Measurements from ENCODE around the gene FITM1.
A peak's percentile ranks its signal among the peaks of the same experiment; 100 is the strongest.

The FITM1 gene

DNA sequence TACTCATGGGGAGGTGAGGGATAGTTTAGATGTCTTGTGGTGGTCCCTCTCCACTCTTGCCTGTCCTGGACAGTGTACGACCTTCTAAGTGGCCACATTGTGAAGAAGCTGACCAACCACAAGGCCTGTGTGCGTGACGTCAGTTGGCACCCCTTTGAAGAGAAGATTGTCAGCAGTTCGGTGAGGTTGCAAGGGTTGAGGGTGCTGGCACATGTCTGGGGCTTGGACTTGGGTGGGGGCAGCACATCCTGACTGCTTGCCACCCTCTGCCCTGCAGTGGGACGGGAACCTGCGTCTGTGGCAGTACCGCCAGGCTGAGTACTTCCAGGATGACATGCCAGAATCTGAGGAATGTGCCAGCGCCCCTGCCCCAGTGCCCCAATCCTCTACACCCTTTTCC, 7.6 kb upstream of the FITM1 start:
- DNase-seq = no peak

DNA sequence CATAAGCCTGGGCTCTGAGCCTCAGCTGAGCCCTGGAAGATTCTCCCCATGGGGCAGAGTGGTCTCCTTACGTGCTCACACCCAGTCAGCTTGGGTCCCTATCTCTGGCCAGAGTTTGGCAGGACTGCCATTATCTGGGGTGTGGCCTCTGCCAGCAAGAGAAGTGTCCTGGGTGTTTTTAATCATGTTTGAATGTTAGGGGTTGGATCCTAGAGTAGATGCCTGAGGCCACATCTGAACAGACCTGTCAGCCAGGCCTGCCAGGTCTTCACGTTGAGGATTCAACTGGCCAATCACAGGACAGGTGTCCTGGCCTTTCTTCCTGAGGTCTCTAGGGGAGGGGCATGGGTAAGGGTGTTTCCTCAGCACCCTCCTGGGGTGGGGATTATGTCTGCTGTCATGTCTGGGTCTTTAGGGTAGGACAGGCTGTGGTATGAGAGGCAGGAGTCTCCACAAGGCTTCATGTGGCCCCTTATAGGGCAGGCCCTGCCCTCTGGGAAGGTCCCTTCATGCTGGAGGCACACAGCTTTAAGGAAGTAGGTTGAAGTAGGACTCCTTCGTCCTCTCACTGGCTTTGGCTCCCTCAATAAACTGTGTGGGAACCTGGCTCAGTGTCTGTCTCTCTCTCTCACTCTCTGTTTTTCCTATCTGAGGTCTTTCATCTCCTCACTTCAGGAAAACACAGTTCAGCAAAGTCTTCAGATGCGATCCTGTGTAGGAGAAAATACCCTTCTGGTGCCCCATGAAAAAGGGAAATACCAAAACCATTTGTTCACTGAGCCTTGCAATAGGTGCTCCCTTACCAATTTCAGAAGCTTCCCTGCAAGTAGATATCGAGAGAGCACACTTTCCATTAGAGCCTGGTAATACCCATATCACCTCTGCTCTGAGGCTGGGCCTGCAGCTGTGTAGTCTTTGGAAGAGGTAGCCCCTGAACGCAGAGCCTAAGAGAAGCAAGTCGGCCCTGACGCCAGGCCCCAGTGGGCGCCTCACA, 6.7 kb upstream of the FITM1 start:
- DNase-seq = no peak

GRCh38 chr14:24126939-24127338, 3.5 kb upstream of the FITM1 start:
- DNase-seq = no peak

DNA sequence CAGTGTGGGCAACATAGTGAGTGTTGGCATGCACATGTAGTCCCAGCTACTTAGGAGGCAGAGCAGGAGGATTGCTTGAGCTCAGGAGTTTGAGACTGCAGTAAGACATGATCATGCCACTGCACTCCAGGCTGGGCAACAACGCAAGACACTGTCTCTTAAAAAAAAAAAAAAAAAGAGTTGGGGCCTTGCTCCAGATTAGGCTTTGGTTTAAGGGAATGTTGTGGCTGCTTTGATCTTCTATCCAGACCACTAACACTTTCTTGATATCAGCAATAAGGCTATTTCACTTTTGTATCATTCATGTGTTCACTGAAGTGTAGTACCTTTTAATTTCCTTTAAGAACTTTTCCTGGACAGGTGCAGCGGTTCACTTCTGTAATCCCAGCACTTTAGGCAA, 2.8 kb upstream of the FITM1 start:
- no peak for DNase-seq

- DNase-seq = no peak
These were observed 955 bp upstream of the FITM1 start for GRCh38 chr14:24129410-24129998.

DNA sequence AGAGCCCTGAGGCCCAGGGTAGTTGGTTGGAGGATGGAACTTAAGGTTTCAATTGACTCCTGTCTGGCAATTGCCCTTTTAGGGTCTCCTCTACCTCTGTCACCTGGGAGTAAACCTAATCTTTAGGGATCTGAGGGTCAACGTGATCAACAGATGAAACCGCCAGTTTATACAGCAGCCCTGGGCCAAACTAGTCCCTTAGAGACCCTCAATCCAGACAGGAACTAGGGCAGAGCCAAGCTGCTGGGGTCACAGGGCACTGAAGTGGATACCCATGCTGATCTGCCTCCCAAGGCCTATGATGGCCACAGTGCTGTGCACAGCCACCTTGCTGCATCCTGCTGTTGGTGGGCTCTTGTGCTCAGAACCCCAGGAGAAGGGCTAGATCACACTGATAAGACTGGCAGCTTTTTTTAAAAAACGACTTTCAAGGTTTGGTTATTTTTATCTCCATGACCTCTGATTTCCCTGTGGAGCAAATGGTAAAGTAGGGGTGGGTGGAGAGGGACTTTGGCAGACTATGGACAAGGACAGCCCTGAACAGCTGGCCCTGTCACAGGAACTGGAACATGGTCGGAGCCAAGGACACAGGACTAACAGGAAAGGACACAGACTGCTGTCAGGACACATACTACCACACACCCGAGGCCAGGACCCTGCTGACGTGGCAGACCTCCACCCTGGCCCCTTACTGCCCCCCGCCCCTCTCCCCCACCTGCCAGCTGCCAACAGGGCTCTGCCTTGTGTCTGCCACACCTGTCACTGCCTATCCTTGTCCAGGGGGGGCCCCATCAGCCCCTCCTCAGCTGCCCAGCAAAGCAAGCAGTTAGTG, 474 bp downstream of the FITM1 start:
- no peak for DNase-seq

GRCh38 chr14:24131549-24131966, 1.1 kb downstream of the FITM1 start:
- no peak for DNase-seq

GRCh38 chr14:24132061-24132685, 1.7 kb downstream of the FITM1 start:
- peak; percentile 66 for DNase-seq

GRCh38 chr14:24132976-24133375, 2.5 kb downstream of the FITM1 start:
- no peak for DNase-seq

DNA sequence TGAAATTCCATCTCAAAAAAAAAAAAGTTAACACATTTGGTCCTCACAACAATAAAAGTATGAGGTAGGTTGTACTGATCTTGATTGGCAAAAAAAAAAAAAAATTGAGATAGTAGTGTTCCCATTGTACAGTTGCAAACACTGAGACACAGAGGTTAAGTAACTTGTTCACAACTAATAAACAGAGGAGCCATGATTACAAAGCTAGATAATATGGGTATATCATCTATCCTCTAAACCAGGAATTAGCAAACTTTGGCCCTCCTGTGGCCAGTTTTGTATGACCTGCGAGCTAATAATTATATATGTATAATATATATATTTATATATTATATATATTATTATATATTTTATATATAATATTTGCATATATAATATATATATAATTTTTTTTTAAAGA, 3.3 kb downstream of the FITM1 start:
- no peak for DNase-seq

- no peak for DNase-seq
These were observed 5.0 kb downstream of the FITM1 start for GRCh38 chr14:24135584-24135833.

DNA sequence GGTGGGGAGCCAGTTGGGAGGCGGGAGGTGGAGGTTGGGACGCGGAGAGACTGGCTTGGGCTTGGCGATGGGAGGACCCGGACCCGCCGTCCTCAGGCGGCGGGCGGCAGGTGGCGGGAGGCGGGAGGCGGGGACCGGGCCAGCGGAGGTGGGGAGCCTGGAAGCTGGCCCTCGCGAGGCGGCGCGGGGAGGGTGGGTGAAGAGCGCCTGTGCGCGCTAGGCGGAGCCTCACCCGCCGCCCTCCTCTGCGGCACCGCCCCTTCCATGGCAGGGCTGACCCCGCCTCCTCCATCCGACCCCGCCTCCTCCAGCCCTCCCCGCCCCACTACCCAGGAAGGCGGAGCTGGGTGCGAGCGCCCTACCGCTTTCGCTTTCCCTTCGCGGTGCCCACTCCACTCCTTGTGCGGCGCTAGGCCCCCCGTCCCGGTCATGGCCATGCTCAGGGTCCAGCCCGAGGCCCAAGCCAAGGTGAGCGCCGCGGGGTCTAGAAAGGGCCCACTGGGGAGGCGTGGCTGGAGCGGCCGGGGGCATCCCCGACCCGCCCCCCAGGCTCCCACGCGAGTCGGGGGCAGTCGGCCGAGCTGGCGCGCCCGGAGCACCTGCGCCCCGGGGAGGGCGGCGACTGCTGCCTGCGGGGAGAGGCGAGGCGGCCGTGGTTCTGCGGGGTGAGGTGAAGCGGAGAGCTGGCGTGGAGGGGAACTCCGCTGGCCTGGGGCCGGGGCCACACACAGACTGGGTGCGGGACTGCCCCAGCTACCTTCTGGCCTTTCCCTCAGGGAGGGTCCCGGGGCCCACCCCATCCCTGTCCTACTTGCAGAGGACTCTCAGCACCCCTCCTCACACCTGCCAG, 5.6 kb downstream of the FITM1 start, which contains the start of gene PSME1:
Gene PSME1 (plus strand): TSS at position 361 of the 850 bp plus-strand sequence. CDS start 69 bp downstream, at position 430.
- DNase-seq = peak; percentile 96

DNA sequence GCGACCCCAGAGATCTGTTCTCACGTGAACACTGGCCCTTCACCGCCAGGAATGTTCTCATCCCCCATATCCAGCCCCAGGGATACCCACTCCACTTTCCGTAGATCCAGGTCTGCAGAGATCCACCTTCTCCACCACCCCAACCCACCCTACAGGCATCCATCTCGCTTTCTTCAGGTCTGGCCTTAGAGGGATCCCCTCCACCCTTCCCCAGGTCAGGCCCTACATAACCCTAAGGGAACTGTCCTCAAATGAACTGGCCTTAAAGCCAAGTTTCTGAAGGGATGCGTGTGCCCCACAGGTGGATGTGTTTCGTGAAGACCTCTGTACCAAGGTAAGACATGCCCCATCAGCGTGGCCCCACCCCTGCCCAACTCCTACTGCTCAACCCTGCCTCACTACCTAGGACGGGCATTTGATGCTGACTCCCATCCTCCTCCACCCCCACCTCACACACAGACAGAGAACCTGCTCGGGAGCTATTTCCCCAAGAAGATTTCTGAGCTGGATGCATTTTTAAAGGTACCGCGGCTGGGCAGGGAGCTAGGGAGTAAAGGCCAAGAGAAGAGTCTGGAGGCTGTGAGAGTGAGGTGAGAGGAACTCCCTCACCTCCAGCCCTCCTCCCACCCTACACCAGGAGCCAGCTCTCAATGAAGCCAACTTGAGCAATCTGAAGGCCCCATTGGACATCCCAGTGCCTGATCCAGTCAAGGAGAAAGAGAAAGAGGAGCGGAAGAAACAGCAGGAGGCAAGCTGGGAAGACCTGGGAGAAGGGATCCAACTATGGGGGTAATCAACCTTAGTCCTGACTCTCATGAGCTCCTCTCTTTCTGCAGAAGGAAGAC, 6.4 kb downstream of the FITM1 start:
- no peak for DNase-seq

DNA sequence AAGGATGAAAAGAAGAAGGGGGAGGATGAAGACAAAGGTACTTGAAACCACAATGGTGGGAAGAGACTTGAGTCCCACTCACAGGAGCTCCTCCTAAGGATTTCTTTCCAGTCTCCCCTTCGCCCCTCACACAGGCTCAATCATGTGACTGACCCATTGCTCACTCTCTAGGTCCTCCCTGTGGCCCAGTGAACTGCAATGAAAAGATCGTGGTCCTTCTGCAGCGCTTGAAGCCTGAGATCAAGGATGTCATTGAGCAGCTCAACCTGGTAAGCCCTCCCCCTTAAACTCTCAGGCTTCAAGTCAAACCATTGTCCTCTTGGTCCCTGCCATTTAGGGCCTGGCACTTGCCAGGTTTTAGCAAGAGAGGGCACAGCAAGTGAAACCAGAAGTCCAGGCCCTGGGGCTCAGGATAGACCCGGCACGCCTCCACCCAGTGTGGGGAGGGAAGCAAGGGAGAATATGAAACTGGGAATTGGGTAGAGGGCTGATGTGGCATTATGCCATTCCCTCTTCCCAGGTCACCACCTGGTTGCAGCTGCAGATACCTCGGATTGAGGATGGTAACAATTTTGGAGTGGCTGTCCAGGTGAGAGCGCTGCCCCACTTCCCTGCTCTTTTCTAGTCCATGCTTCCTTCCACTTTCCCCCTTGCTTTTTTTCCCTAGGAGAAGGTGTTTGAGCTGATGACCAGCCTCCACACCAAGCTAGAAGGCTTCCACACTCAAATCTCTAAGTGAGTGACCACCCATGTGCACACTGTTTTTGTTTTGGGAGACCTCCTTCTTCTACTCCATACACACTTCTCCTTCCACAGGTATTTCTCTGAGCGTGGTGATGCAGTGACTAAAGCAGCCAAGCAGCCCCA, 7.3 kb downstream of the FITM1 start:
- DNase-seq = no peak

GRCh38 chr14:24138396-24139271, 8.2 kb downstream of the FITM1 start:
- no peak for DNase-seq

- no peak for DNase-seq
These were observed 8.9 kb downstream of the FITM1 start for GRCh38 chr14:24139272-24139934.

- peak; percentile 99 for DNase-seq
These were observed 10.8 kb downstream of the FITM1 start, which contains the start of gene EMC9 for GRCh38 chr14:24141097-24141880. TSS of gene EMC9 (minus strand) at chr14:24141591. CDS start at chr14:24141304, 287 bp downstream.
